Mucosa of rectum (tissue), 2 donors: ENCODE measurements around the gene FMO5.
A peak's percentile ranks its signal among the peaks of the same experiment; 100 is the strongest.

ENCODE experiments used
- H3K27ac ChIP-seq, 2 donors: one replicate each; pipeline ENCODE4 v1.7.0; 2013; ENCODE audit warnings: inconsistent platforms in 2 of 2, low read depth in 2 of 2, low read length in 2 of 2
- H3K27me3 ChIP-seq, 2 donors: one replicate each; pipeline ENCODE4 v1.7.0; 2013; ENCODE audit warnings: low read length in 2 of 2; ENCODE audit not compliant: control insufficient read depth in 2 of 2, insufficient read depth in 2 of 2
- H3K36me3 ChIP-seq, 2 donors: one replicate each; pipeline ENCODE4 v1.7.0; 2013; ENCODE audit warnings: low read length in 2 of 2; ENCODE audit not compliant: control insufficient read depth in 2 of 2, insufficient read depth in 2 of 2
- H3K4me1 ChIP-seq, 2 donors: one replicate each; pipeline ENCODE4 v1.7.0; 2013; ENCODE audit warnings: low read length in 2 of 2, mild to moderate bottlenecking in 1 of 2; ENCODE audit not compliant: control insufficient read depth in 2 of 2, insufficient read depth in 2 of 2
- H3K4me3 ChIP-seq, 2 donors: one replicate each; pipeline ENCODE4 v1.7.0; 2013; ENCODE audit warnings: low read length in 2 of 2
- H3K9ac ChIP-seq, 2 donors: one replicate each; pipeline ENCODE4 v1.7.0; 2013; ENCODE audit warnings: low read length in 2 of 2, low read depth in 1 of 2, mild to moderate bottlenecking in 1 of 2
- H3K9me3 ChIP-seq, 2 donors: one replicate each; pipeline ENCODE4 v1.7.0; 2013; ENCODE audit warnings: low read length in 2 of 2; ENCODE audit not compliant: control insufficient read depth in 2 of 2
- donor health status: healthy.
- donor health status: Normal muscosa, but diverticular disease.

The FMO5 gene, protein sequence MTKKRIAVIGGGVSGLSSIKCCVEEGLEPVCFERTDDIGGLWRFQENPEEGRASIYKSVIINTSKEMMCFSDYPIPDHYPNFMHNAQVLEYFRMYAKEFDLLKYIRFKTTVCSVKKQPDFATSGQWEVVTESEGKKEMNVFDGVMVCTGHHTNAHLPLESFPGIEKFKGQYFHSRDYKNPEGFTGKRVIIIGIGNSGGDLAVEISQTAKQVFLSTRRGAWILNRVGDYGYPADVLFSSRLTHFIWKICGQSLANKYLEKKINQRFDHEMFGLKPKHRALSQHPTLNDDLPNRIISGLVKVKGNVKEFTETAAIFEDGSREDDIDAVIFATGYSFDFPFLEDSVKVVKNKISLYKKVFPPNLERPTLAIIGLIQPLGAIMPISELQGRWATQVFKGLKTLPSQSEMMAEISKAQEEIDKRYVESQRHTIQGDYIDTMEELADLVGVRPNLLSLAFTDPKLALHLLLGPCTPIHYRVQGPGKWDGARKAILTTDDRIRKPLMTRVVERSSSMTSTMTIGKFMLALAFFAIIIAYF

GRCh38 chr1:147225193-147225730, at the start of gene FMO5:
FMO5 (minus strand) TSS chr1:147225339; CDS start chr1:147225029, 310 bp downstream.
- Histone ChIP-seq H3K27ac (peak within 1 kb of the TSS; percentile 74 to 87), H3K27me3 (no peaks in the 10 kb centered on the region)

GRCh38 chr1:147273409-147274336, 48.5 kb upstream of the FMO5 start:
- H3K4me3 ChIP-seq = no peak overlapping the region

More at GRCh38 chr1:147225193-147225730, at the start of gene FMO5:
- H3K36me3 ChIP-seq = peaks cover 0 to 4% of the 10 kb centered on the region in 2 donors
- no peaks in the 10 kb centered on the region for H3K9me3 ChIP-seq
- peak within 1 kb of the TSS; percentile 84 to 86 for H3K4me3 ChIP-seq
- peaks cover 4 to 5% of the 10 kb centered on the region in 2 donors for H3K4me1 ChIP-seq
- H3K9ac ChIP-seq = peak within 1 kb of the TSS; percentile 64 to 86

DNA sequence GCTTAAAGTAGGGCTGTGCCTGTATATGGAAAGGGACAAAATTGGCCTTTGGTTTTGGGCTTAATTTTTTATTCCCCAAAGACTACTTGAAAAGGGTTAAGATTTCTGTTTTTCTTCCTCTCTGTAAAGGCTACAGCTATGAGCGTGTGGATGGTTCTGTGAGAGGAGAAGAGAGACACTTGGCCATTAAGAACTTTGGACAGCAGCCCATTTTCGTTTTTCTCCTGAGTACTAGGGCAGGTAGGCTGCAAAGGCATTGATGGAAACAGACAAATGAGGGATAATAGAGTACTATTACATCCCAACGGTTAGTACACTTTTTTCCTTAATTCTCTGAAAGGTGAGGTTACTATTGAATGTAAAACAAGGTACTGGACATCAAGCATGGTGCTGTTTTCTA, 46.9 kb upstream of the FMO5 start:
- H3K27me3 ChIP-seq = no peaks in the 10 kb centered on the region
- H3K9me3 ChIP-seq = no peaks in the 10 kb centered on the region
- H3K27ac ChIP-seq = no peak overlapping the region
- H3K4me3 ChIP-seq = no peak overlapping the region
- no peak overlapping the region for H3K9ac ChIP-seq
- H3K36me3 ChIP-seq = peaks cover 28 to 44% of the 10 kb centered on the region in 2 donors
- H3K4me1 ChIP-seq = no peaks in the 10 kb centered on the region

More at GRCh38 chr1:147273409-147274336, 48.5 kb upstream of the FMO5 start:
- H3K9ac ChIP-seq = no peak overlapping the region
- H3K27me3 ChIP-seq = no peaks in the 10 kb centered on the region
- H3K4me1 ChIP-seq = no peaks in the 10 kb centered on the region
- no peak overlapping the region for H3K27ac ChIP-seq
- H3K9me3 ChIP-seq = no peaks in the 10 kb centered on the region
- peaks cover 28 to 39% of the 10 kb centered on the region in 2 donors for H3K36me3 ChIP-seq

DNA sequence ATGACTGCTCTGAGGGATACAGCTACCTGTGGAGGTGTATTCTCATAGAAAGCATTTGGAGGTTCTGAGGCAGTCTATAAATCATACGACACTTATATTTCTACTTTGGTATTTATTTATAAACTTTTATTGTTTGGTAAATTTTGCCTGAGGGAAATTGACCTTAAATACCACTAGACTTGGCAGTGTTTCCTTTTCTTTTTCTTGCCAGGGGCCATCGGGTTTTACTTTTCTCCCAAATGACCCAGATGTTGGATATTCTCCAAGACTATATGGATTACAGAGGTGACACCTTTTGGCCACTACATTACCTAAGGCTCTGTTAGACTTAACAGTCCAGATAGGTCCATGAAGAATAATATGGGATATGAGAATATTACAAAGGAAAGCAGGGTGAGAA, 45.6 kb upstream of the FMO5 start:
- no peaks in the 10 kb centered on the region for H3K9me3 ChIP-seq
- H3K27ac ChIP-seq = no peak overlapping the region
- no peaks in the 10 kb centered on the region for H3K4me1 ChIP-seq
- no peak overlapping the region for H3K4me3 ChIP-seq
- no peak overlapping the region for H3K9ac ChIP-seq
- H3K27me3 ChIP-seq = no peaks in the 10 kb centered on the region
- peaks cover 34 to 36% of the 10 kb centered on the region in 2 donors for H3K36me3 ChIP-seq

- Histone ChIP-seq H3K4me1 (no peaks in the 10 kb centered on the region), H3K27ac (no peak overlapping the region), H3K4me3 (no peak overlapping the region), H3K9ac (no peak overlapping the region), H3K9me3 (no peaks in the 10 kb centered on the region), H3K27me3 (no peaks in the 10 kb centered on the region), H3K36me3 (peaks cover 34 to 39% of the 10 kb centered on the region in 2 donors)
Measured at GRCh38 chr1:147267711-147268110, 42.6 kb upstream of the FMO5 start.

GRCh38 chr1:147266381-147266780, 41.2 kb upstream of the FMO5 start:
- Histone ChIP-seq H3K4me3 (no peak overlapping the region), H3K27ac (no peak overlapping the region), H3K9me3 (no peaks in the 10 kb centered on the region), H3K4me1 (no peaks in the 10 kb centered on the region), H3K27me3 (no peaks in the 10 kb centered on the region), H3K9ac (no peak overlapping the region), H3K36me3 (peaks cover 30 to 34% of the 10 kb centered on the region in 2 donors)

DNA sequence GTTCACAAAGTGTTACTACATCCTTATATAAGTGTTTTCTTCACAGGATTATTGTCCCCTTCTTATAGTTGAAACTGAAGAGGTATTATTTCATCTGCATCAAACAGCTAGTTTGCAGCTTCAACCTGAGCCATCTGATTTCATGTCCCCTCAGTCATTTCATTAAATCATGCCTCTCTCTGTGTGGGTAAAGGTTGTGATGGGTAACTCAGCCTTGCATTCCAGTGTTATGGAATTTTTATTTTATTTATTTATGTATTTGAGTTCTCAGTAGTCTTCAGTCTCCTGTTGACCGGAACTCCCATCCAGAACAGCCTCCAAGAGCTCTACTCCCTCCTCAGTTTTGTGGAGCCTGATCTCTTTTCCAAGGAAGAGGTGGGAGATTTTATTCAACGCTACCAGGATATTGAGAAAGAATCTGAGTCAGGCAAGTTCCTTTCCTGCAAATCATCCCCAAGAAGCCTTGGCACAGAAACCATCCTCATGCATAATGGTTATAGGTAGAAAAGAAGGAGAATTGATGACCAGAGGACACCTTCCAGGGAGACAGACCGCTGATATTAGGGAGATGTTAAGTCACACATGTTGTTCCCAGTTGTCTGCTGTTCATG, 39.1 kb upstream of the FMO5 start:
- H3K36me3 ChIP-seq = peaks cover 35 to 36% of the 10 kb centered on the region in 2 donors
- H3K27ac ChIP-seq = no peak overlapping the region
- H3K4me3 ChIP-seq = no peak overlapping the region

DNA sequence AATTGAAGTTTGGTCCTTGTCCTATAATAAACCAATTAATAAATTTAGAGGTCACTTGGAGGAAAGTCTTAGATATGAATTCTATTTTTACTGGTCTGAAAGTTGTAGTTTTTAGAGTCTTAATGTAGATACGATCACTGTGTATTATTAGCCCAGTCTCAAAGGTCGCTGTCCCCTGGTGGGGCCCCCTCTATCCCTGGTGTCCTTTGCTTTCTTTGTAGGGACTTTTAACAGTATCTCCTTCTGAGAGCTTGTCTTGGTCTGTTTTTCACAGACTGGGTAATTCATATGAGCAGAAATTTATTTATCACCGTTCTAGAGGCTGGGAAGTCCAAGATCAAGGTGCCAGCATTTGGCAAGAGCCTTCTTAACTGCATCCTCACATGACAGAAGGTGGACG, 35.8 kb upstream of the FMO5 start:
- Histone ChIP-seq H3K4me3 (no peak overlapping the region), H3K27ac (no peak overlapping the region), H3K36me3 (peaks cover 20 to 33% of the 10 kb centered on the region in 2 donors), H3K9me3 (no peaks in the 10 kb centered on the region), H3K4me1 (no peaks in the 10 kb centered on the region), H3K9ac (no peak overlapping the region), H3K27me3 (no peaks in the 10 kb centered on the region)

More for the DNA sequence above, 39.1 kb upstream of the FMO5 start:
- no peaks in the 10 kb centered on the region for H3K27me3 ChIP-seq
- no peaks in the 10 kb centered on the region for H3K4me1 ChIP-seq
- H3K9me3 ChIP-seq = no peaks in the 10 kb centered on the region
- no peak overlapping the region for H3K9ac ChIP-seq

GRCh38 chr1:147252540-147252939, 27.4 kb upstream of the FMO5 start:
- no peak overlapping the region for H3K9ac ChIP-seq
- H3K27me3 ChIP-seq = no peaks in the 10 kb centered on the region
- H3K27ac ChIP-seq = no peak overlapping the region
- H3K4me3 ChIP-seq = no peak overlapping the region
- H3K36me3 ChIP-seq = peaks cover 2 to 9% of the 10 kb centered on the region in 2 donors
- no peaks in the 10 kb centered on the region for H3K9me3 ChIP-seq
- H3K4me1 ChIP-seq = no peaks in the 10 kb centered on the region
